ENCODE data around the gene SFT2D1.

DNA sequence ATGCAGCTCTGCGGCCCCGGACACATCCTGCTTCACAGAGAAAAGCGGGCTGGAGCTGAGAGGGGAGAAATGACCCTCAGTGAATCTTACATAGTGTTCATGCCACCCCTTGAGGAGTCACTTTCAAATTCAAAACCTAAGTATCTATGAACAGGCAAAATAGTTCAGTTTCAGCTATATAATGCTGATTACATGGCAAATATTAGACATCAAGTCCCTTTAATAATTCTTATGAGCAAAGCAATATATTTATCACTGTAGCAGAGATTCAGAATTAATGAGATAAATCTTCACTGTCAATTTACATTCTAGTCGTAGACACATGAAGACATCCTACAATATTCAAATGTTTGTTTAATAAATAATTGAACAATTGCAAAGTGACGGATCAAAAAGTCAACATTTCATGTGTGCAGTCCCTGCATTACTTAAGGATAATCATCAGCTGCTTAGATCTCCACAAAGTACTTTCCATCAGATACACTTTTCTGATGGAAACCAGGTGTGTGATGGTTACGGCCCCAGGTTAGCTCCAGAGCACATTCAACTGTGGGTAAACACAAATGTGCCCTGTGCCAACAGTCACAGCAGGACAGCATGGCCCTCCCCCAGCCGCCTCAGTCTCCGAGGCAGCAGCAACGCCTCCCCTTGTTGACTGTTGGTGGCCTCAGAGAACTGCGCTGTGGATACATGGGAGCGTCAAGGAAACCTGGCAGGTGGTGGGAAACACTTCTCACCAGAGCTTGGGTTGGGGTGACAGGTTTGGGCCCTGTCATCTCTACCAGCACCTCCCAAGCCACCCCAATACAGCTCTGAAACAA, 33.4 kb downstream of the SFT2D1 start:
- TF ChIP-seq, protein P1, sequence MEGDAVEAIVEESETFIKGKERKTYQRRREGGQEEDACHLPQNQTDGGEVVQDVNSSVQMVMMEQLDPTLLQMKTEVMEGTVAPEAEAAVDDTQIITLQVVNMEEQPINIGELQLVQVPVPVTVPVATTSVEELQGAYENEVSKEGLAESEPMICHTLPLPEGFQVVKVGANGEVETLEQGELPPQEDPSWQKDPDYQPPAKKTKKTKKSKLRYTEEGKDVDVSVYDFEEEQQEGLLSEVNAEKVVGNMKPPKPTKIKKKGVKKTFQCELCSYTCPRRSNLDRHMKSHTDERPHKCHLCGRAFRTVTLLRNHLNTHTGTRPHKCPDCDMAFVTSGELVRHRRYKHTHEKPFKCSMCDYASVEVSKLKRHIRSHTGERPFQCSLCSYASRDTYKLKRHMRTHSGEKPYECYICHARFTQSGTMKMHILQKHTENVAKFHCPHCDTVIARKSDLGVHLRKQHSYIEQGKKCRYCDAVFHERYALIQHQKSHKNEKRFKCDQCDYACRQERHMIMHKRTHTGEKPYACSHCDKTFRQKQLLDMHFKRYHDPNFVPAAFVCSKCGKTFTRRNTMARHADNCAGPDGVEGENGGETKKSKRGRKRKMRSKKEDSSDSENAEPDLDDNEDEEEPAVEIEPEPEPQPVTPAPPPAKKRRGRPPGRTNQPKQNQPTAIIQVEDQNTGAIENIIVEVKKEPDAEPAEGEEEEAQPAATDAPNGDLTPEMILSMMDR (IDR thresholded peaks at IDR 0.05) = no peak
- TF ChIP-seq POLR2AphosphoS5 (IDR thresholded peaks at IDR 0.05) (no peak), EP300 (IDR thresholded peaks at IDR 0.05) (no peak), POLR2A (IDR thresholded peaks at IDR 0.05) (no peak)
